MM.1S (cell line): Measurements from ENCODE around the gene MLIP.

Experiments
- DNase-seq: peaks from one replicate; pipeline ENCODE4 v3.0.0-alpha.2; 2015
- H2AFZ ChIP-seq: fragments of 300-600 bp; sonication (generic); 2 replicates; pipeline ENCODE4 v1.6.0; 2016; ENCODE audit warnings: antibody characterized with exemption, low read length
- H3F3A ChIP-seq: fragments of 300-600 bp; sonication (generic); 2 replicates; pipeline ENCODE4 v1.6.1; 2016; ENCODE audit warnings: mild to moderate bottlenecking, antibody characterized with exemption, low read length, moderate library complexity, mixed read lengths; ENCODE audit not compliant: insufficient read depth
- H3K27ac ChIP-seq: fragments of 300-600 bp; sonication (generic); 2 replicates; pipeline ENCODE4 v1.5.1; 2016; ENCODE audit warnings: mild to moderate bottlenecking, low read length
- H3K27me3 ChIP-seq: fragments of 300-600 bp; sonication (generic); replicated peaks from 2 replicates; pipeline ENCODE4 v1.6.0; 2016; ENCODE audit warnings: low read length; ENCODE audit not compliant: insufficient read depth
- H3K36me3 ChIP-seq: fragments of 300-600 bp; sonication (generic); replicated peaks from 2 replicates; pipeline ENCODE4 v1.6.1; 2016; ENCODE audit warnings: mild to moderate bottlenecking, low read length, mixed read lengths; ENCODE audit not compliant: insufficient read depth
- H3K4me1 ChIP-seq: fragments of 300-600 bp; sonication (generic); 2 replicates; pipeline ENCODE4 v1.6.1; 2016; ENCODE audit warnings: low read length, mixed read lengths
- H3K4me2 ChIP-seq: fragments of 300-600 bp; sonication (generic); 2 replicates; pipeline ENCODE4 v1.6.0; 2016; ENCODE audit warnings: low read depth, low read length
- H3K4me3 ChIP-seq: fragments of 300-600 bp; sonication (generic); 2 replicates; pipeline ENCODE4 v1.5.1; 2016; ENCODE audit warnings: low read length, mixed read lengths
- H3K79me2 ChIP-seq: fragments of 300-600 bp; sonication (generic); 2 replicates; pipeline ENCODE4 v1.6.1; 2016; ENCODE audit warnings: mixed run types, low read length, mixed read lengths
- H3K9ac ChIP-seq: fragments of 300-600 bp; sonication (generic); 2 replicates; pipeline ENCODE4 v1.6.1; 2016; ENCODE audit warnings: low read length, mixed read lengths
- H3K9me2 ChIP-seq: fragments of 300-600 bp; sonication (generic); replicated peaks from 2 replicates; pipeline ENCODE4 v1.6.1; 2016; ENCODE audit warnings: mild to moderate bottlenecking, low read length, mixed read lengths; ENCODE audit not compliant: insufficient read depth
- H3K9me3 ChIP-seq: fragments of 300-600 bp; sonication (generic); replicated peaks from 2 replicates; pipeline ENCODE4 v1.6.1; 2016; ENCODE audit warnings: mild to moderate bottlenecking, low read length, mixed read lengths; ENCODE audit not compliant: insufficient read depth
- H4K20me1 ChIP-seq: fragments of 300-600 bp; sonication (generic); 2 replicates; pipeline ENCODE4 v1.6.1; 2016; ENCODE audit warnings: mild to moderate bottlenecking, low read length, moderate library complexity, mixed read lengths; ENCODE audit not compliant: insufficient read depth
- CTCF ChIP-seq: fragments of 300-600 bp; sonication (generic); IDR thresholded peaks from 2 replicates; pipeline ENCODE4 v1.5.1; 2016; ENCODE audit warnings: antibody characterized with exemption, low read length, mixed read lengths
- EZH2 ChIP-seq: fragments of 300-600 bp; sonication (generic); optimal IDR thresholded peaks from 2 replicates; pipeline ENCODE3; 2017; ENCODE audit warnings: low read depth, mild to moderate bottlenecking, antibody characterized with exemption, low read length, mixed read lengths
- EZH2phosphoT487 ChIP-seq: fragments of 300-600 bp; sonication (generic); IDR thresholded peaks from 2 replicates; pipeline ENCODE4 v1.6.1; 2018; ENCODE audit warnings: antibody characterized with exemption, low read length

MLIP gene

GRCh38 chr6:54260025-54260424, 148.8 kb downstream of the MLIP start:
- no peaks in the 10 kb centered on the region for H3K4me1 ChIP-seq
- H3K9me3 ChIP-seq = no peaks in the 10 kb centered on the region
- no peak overlapping the region for H3K27ac ChIP-seq
- no peaks in the 10 kb centered on the region for H3K9me2 ChIP-seq
- TF ChIP-seq CTCF = no peak
- no peak for TF ChIP-seq EZH2phosphoT487
- no peak for TF ChIP-seq EZH2
- no peak overlapping the region for H2AFZ ChIP-seq
- H3K36me3 ChIP-seq = no peaks in the 10 kb centered on the region
- H4K20me1 ChIP-seq = no peaks in the 10 kb centered on the region
- H3K4me2 ChIP-seq = no peak overlapping the region
- H3K4me3 ChIP-seq = no peak overlapping the region
- H3K9ac ChIP-seq = no peak overlapping the region
- no peaks in the 10 kb centered on the region for H3F3A ChIP-seq
- no peaks in the 10 kb centered on the region for H3K79me2 ChIP-seq
- DNase-seq = no peak
- H3K27me3 ChIP-seq = no peaks in the 10 kb centered on the region

- Histone ChIP-seq H3K9me2 (no peaks in the 10 kb centered on the region), H3K36me3 (no peaks in the 10 kb centered on the region), H4K20me1 (no peaks in the 10 kb centered on the region), H3K9me3 (no peaks in the 10 kb centered on the region), H3K4me2 (no peak overlapping the region), H3K79me2 (no peaks in the 10 kb centered on the region), H3F3A (no peaks in the 10 kb centered on the region), H3K27ac (no peak overlapping the region), H2AFZ (no peak overlapping the region), H3K4me3 (no peak overlapping the region), H3K27me3 (no peaks in the 10 kb centered on the region), H3K4me1 (no peaks in the 10 kb centered on the region), H3K9ac (no peak overlapping the region)
- no peak for TF ChIP-seq EZH2phosphoT487
- TF ChIP-seq EZH2 = no peak
- TF ChIP-seq CTCF = no peak
- no peak for DNase-seq
These were observed 151.3 kb downstream of the MLIP start for GRCh38 chr6:54262499-54262898.

GRCh38 chr6:54262971-54263370, 151.7 kb downstream of the MLIP start:
- Histone ChIP-seq H3K27me3 (no peaks in the 10 kb centered on the region), H3K79me2 (no peaks in the 10 kb centered on the region), H2AFZ (no peak overlapping the region), H3K4me1 (no peaks in the 10 kb centered on the region), H3K4me2 (no peak overlapping the region), H3F3A (no peaks in the 10 kb centered on the region), H3K9me2 (no peaks in the 10 kb centered on the region), H3K9me3 (no peaks in the 10 kb centered on the region), H3K27ac (no peak overlapping the region), H3K36me3 (no peaks in the 10 kb centered on the region), H3K4me3 (no peak overlapping the region), H3K9ac (no peak overlapping the region), H4K20me1 (no peaks in the 10 kb centered on the region)
- no peak for TF ChIP-seq EZH2phosphoT487
- TF ChIP-seq EZH2 = no peak
- TF ChIP-seq CTCF = no peak
- no peak for DNase-seq
